Endometrial microvascular endothelial cells (primary cell): ENCODE results near the gene MAGI2. TPM values are rescaled to one million over a fixed set of nuclear protein-coding genes. Genes with fewer than 3 reads are reported as not detected.
"Not testable (repeated sequence)": the region's sequence is repeated elsewhere in the genome, so short reads cannot be mapped to it uniquely, and the experiment has no call there.

Experiments used
- in situ Hi-C: cut with HindIII; loops from 2 replicates; pipeline ENCODE4 v1.10.0; 2017; ENCODE audit warnings: low sequenced_read_pairs, low pct_unique_long_range_greater_than_20kb; ENCODE audit errors: inconsistent ontology term
- total RNA-seq: library from RNA; depleted of rRNA; stranded (reverse); fragments of >200 nt; gene quantifications from one replicate; pipeline ENCODE4 v1.2.3, GENCODE V29; 2015; ENCODE audit errors: inconsistent ontology term

MAGI2 gene
- total RNA-seq, 1 donor from 2014 or later: 0.46 TPM

GRCh38 chr7:78020874-78021249 lies 1432.6 kb downstream of the MAGI2 start:
- in situ Hi-C loops: no loop called here

- in situ Hi-C loops: no loop called here
These were observed 1433.2 kb downstream of the MAGI2 start for GRCh38 chr7:78020136-78020873.

DNA sequence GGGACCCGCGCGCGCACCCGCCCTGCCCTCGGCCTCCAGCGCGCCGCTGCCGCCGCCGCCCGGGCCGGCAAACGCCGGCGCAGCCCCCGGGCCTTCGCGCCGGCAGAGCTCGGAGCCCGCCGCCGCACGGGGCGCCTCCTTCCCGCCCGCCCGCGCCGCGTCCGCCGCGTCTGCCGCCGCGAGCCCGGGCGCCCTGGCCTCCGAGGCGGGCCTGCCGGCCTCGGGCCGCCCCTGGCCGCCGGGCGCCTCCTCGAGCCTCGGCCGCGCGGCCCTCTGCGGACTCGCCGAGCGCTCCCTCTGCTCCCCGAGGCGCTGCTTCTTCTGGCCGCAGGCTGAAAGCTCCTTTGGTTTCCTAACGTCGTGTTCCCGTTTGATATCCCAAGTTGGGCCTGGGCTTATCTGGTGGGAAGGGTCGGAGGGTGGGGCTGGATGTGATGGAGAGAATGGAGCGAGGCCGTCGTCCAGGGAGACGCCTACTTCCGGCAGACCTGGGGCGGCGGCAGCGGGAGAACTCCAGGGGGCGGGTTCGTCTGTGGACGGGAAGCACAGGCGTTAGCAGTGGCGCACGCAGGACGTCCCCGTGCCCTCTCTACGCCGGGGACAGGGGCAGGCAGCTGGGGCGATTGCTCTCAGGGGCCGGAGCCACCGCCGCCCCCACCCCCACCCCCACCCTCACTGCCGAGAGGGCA lies 1433.9 kb downstream of the MAGI2 start:
- in situ Hi-C loops: no loop called here

DNA sequence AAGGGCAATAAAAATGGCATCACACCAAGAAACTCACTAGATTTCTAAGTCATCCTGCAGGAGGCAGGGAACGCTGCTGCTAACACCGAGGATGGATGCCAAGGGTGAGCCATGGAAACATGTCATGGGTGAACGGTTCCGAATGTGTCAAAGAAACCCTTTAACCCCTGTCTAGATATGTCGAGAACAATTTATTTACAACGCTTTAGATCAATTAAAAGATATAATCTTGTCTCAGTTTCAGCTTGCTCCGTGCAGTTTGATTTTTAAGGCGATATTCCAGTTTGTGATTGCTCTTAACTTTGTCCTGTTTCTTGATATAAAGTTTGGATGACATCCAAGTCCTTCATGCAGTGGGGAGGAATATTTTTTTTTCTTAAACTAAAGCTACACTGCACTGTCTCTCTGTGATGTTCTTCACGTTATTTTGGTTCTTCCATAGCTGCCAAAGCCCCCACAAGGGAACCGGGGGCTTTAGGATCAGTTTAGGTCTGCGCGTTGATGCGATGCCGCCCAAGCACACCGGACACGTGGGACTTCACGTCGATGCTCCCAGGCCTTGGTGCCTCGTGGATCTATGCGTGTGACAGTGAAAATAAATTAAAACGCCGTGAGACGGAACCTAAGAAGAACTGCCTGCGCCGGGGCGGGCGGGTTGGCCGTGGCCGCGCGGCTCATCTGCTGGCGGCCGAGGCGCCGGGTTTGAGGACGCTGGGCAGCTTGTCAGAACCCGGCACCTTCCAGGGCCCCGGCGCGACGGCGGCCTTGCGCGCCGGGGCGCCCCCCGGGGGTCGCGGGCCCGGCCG lies 1434.6 kb downstream of the MAGI2 start:
- in situ Hi-C loops: no loop called here

DNA sequence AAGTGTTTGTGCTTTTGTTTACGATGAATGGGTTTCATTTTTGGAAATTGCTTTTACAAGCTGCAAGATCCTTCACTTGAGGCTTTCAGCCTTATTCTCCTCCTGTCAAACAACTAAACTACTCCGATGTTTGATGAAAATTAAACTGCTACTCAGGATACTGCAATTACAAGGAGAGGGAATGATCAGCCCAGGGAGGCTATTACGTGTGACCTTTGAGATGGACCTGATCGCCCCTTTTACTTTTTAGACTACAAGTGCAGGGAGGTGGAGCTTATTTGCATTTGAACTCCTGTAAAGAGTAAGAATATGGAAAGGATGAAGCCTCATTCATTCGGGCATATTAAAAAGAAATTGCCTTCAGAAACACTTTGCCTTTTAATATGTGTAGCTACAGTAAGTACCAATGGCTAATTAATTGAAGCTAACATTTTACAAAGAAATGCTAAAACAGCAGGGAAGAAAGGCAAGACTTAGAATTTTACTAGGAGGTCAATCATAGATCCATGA lies 1435.8 kb downstream of the MAGI2 start:
- in situ Hi-C loops: no loop called here

GRCh38 chr7:78015574-78016260 lies 1437.8 kb downstream of the MAGI2 start:
- in situ Hi-C loops: no loop called here

- in situ Hi-C loops: no loop called here
These were observed 1439.1 kb downstream of the MAGI2 start for GRCh38 chr7:78014401-78014800.

GRCh38 chr7:78013386-78013785 lies 1440.1 kb downstream of the MAGI2 start:
- in situ Hi-C loops: no loop called here

DNA sequence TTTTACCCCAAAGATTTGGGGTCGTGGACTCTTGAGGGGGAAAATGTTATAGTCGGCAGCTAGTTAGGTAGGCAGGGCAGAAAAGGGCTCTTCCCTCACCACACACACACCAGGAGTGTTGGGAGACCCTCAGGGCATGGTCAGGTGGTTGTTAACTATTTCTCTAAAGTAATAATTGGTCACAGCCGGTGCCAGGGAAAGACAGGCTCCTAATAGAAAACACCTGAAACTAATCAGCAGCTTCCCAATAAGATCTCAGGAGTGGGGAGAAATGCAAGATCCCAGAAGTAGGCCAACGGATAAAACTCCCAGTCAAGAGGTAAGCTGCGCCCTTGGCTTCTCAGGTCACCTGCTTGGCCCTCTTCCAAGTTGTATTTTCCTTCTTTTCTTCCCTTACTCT lies 1441.8 kb downstream of the MAGI2 start:
- in situ Hi-C loops: no loop called here

- in situ Hi-C loops: no loop called here
These were observed 1446.2 kb downstream of the MAGI2 start for GRCh38 chr7:78007231-78007630.

DNA sequence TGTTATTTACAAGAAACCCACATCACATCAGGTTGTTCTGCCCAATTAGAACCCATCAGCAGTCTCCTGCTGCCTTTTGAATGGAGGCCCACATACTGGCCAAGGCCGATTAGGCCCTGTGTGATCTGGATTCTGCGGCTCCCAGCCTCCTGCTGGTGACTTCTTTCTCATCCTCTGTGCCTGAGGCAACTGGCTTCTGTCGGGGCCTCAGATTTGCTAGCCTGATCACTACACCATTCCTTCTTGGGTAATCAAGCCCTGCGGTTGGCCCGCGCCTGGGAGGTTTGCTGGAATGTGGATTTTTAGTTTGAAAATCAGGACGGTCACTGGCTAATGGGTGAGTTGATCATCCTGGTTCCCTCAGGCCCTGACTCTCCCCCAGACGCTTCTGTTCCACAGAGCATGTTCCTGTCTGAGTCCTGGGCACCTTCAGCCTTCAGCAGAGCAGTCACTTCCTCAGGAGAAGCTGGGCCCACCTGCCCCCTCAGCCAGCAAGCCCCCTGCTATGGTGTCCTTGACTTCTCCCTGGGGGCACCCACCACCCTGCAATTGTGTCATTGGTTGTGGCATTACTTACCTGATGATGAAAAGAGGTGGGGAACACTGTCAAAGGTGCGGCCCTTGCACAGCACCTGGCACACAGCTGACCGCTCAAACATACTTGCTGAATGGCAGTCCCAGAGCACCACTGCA lies 1447.3 kb downstream of the MAGI2 start:
- in situ Hi-C loops: no loop called here

- in situ Hi-C loops: no loop called here
These were observed 1450.8 kb downstream of the MAGI2 start for GRCh38 chr7:78002715-78003114.

DNA sequence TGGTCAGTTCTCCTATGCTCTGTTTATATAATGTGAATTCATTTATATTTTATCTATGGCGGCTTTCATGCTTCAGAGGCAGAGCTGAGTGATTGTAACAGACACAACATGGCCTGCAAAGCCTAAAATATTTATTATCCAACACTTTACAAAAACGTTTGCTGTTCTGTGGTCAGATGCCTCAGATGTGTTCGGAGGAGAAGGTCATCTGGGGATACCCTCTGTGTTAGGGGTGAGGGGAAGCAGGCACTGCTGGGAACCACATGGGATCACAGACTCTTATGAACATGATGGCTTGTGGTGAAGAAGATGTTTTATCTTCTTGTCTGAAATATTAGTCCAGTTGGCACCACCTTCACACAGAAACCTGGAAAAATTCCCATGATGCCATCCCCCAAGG lies 1451.4 kb downstream of the MAGI2 start:
- in situ Hi-C loops: no loop called here

GRCh38 chr7:77999168-77999567 lies 1454.3 kb downstream of the MAGI2 start:
- in situ Hi-C loops: not testable (repeated sequence)

GRCh38 chr7:77995717-77996116 lies 1457.8 kb downstream of the MAGI2 start:
- in situ Hi-C loops: no loop called here

- in situ Hi-C loops: no loop called here
These were observed 1459.6 kb downstream of the MAGI2 start for GRCh38 chr7:77993838-77994237.

- in situ Hi-C loops: no loop called here
These were observed 1461.8 kb downstream of the MAGI2 start for GRCh38 chr7:77991656-77992055.

- in situ Hi-C loops: no loop called here
These were observed 1463.4 kb downstream of the MAGI2 start for GRCh38 chr7:77989981-77990566.
